Mucosa of rectum (tissue), 2 donors: ENCODE measurements around the gene CRKL.
"Not testable (repeated sequence)": the region's sequence is repeated elsewhere in the genome, so short reads cannot be mapped to it uniquely, and the experiment has no call there.

Source experiments
- H3K27ac ChIP-seq, 2 donors: one replicate each; pipeline ENCODE4 v1.7.0; 2013; ENCODE audit warnings: inconsistent platforms in 2 of 2, low read depth in 2 of 2, low read length in 2 of 2
- H3K27me3 ChIP-seq, 2 donors: one replicate each; pipeline ENCODE4 v1.7.0; 2013; ENCODE audit warnings: low read length in 2 of 2; ENCODE audit not compliant: control insufficient read depth in 2 of 2, insufficient read depth in 2 of 2
- H3K36me3 ChIP-seq, 2 donors: one replicate each; pipeline ENCODE4 v1.7.0; 2013; ENCODE audit warnings: low read length in 2 of 2; ENCODE audit not compliant: control insufficient read depth in 2 of 2, insufficient read depth in 2 of 2
- H3K4me1 ChIP-seq, 2 donors: one replicate each; pipeline ENCODE4 v1.7.0; 2013; ENCODE audit warnings: low read length in 2 of 2, mild to moderate bottlenecking in 1 of 2; ENCODE audit not compliant: control insufficient read depth in 2 of 2, insufficient read depth in 2 of 2
- H3K4me3 ChIP-seq, 2 donors: one replicate each; pipeline ENCODE4 v1.7.0; 2013; ENCODE audit warnings: low read length in 2 of 2
- H3K9ac ChIP-seq, 2 donors: one replicate each; pipeline ENCODE4 v1.7.0; 2013; ENCODE audit warnings: low read length in 2 of 2, low read depth in 1 of 2, mild to moderate bottlenecking in 1 of 2
- H3K9me3 ChIP-seq, 2 donors: one replicate each; pipeline ENCODE4 v1.7.0; 2013; ENCODE audit warnings: low read length in 2 of 2; ENCODE audit not compliant: control insufficient read depth in 2 of 2
- donor health status: healthy.
- donor health status: Normal muscosa, but diverticular disease.

Gene CRKL

GRCh38 chr22:20918663-20919218 lies 1.5 kb downstream of the CRKL start:
- peaks cover 20 to 22% of the 10 kb centered on the region in 2 donors for H3K4me1 ChIP-seq
- H3K27me3 ChIP-seq = no peaks in the 10 kb centered on the region
- H3K4me3 ChIP-seq = peak overlapping the region; percentile 97 to 99
- peak overlapping the region; percentile 56 to 99 for H3K9ac ChIP-seq
- no peaks in the 10 kb centered on the region for H3K9me3 ChIP-seq
- no peaks in the 10 kb centered on the region for H3K36me3 ChIP-seq
- H3K27ac ChIP-seq = peak overlapping the region; percentile 96 to 97

GRCh38 chr22:20919718-20920117 lies 2.5 kb downstream of the CRKL start:
- Histone ChIP-seq H3K9ac (peak overlapping the region; percentile 58), H3K4me1 (peaks cover 20 to 22% of the 10 kb centered on the region in 2 donors)

DNA sequence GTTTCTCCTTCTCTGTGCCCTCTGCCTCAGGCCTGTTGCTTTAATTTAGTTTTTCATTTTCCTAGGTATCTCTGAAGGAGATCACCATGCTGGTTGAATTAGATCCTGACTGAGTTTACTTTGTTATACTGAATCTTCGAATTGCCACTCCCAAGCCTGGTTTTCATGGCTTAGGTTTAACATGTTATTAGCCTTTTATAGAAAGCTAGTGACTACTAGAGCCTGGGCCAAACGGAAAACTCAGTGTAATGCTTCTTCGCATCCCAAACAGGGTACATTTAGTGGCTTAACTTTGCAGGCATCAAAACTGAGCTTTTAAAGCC lies 3.6 kb downstream of the CRKL start:
- Histone ChIP-seq H3K4me1 (peaks cover 20 to 22% of the 10 kb centered on the region in 2 donors), H3K27ac (peak overlapping the region; percentile 19 to 62), H3K36me3 (peaks cover 0 to 2% of the 10 kb centered on the region in 2 donors), H3K27me3 (no peaks in the 10 kb centered on the region), H3K4me3 (peak overlapping the region; percentile 97 to 99), H3K9me3 (no peaks in the 10 kb centered on the region), H3K9ac (peak overlapping the region in 1 of 2 donors; percentile 14)

More at GRCh38 chr22:20919718-20920117, 2.5 kb downstream of the CRKL start:
- Histone ChIP-seq H3K27me3 (no peaks in the 10 kb centered on the region), H3K4me3 (peak overlapping the region; percentile 97 to 99), H3K9me3 (no peaks in the 10 kb centered on the region), H3K36me3 (peaks cover 0 to 2% of the 10 kb centered on the region in 2 donors), H3K27ac (peak overlapping the region; percentile 19 to 62)

- H3K27ac ChIP-seq = no peak overlapping the region
- peaks cover 17 to 23% of the 10 kb centered on the region in 2 donors for H3K4me1 ChIP-seq
- H3K36me3 ChIP-seq = peaks cover 0 to 2% of the 10 kb centered on the region in 2 donors
- H3K9me3 ChIP-seq = no peaks in the 10 kb centered on the region
- no peak overlapping the region for H3K4me3 ChIP-seq
- no peak overlapping the region for H3K9ac ChIP-seq
- no peaks in the 10 kb centered on the region for H3K27me3 ChIP-seq
These were observed 5.0 kb downstream of the CRKL start for GRCh38 chr22:20922141-20922751.

- no peaks in the 10 kb centered on the region for H3K27me3 ChIP-seq
- H3K9ac ChIP-seq = no peak overlapping the region
- H3K36me3 ChIP-seq = peaks cover 0 to 3% of the 10 kb centered on the region in 2 donors
- no peaks in the 10 kb centered on the region for H3K9me3 ChIP-seq
- H3K4me3 ChIP-seq = no peak overlapping the region
- no peak overlapping the region for H3K27ac ChIP-seq
- peaks cover 5 to 10% of the 10 kb centered on the region in 2 donors for H3K4me1 ChIP-seq
These were observed 9.0 kb downstream of the CRKL start for GRCh38 chr22:20926243-20926642.

GRCh38 chr22:20927940-20928572 lies 10.8 kb downstream of the CRKL start:
- Histone ChIP-seq H3K27ac (no peak overlapping the region), H3K4me3 (no peak overlapping the region), H3K27me3 (no peaks in the 10 kb centered on the region), H3K4me1 (peaks cover 0 to 7% of the 10 kb centered on the region in 2 donors), H3K36me3 (peaks cover 0 to 5% of the 10 kb centered on the region in 2 donors), H3K9ac (no peak overlapping the region), H3K9me3 (no peaks in the 10 kb centered on the region)

DNA sequence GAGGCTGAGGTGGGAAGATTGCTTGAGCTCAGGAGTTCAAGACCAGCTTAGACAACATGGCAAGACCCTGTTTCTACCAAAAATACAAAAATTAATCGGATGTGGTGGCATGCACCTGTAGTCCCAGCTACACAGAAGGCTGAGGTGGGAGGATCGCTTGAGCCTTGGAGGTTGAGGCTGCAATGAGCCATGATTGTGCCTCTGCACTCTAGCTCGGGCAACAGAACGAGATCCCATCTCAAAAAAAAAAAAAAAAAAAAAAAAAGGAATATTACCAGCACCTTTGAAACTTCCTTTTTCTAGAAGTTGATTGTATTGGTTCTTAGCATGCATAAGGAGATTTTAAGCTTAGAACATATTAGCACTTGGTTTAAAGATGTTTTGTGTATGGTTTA lies 11.4 kb downstream of the CRKL start:
- Histone ChIP-seq H3K27ac (no peak overlapping the region), H3K36me3 (peaks cover 0 to 5% of the 10 kb centered on the region in 2 donors), H3K4me1 (peaks cover 0 to 7% of the 10 kb centered on the region in 2 donors), H3K9me3 (no peaks in the 10 kb centered on the region), H3K4me3 (no peak overlapping the region), H3K9ac (no peak overlapping the region), H3K27me3 (no peaks in the 10 kb centered on the region)

GRCh38 chr22:20930004-20930403 lies 12.8 kb downstream of the CRKL start:
- H3K9me3 ChIP-seq = no peaks in the 10 kb centered on the region
- H3K9ac ChIP-seq = no peak overlapping the region
- no peak overlapping the region for H3K27ac ChIP-seq

GRCh38 chr22:20930435-20930834 lies 13.2 kb downstream of the CRKL start:
- not testable (repeated sequence) for H3K27me3 ChIP-seq, H3K4me3 ChIP-seq, H3K9ac ChIP-seq, H3K9me3 ChIP-seq, H3K36me3 ChIP-seq, H3K4me1 ChIP-seq, H3K27ac ChIP-seq

More at GRCh38 chr22:20930004-20930403, 12.8 kb downstream of the CRKL start:
- Histone ChIP-seq H3K27me3 (no peaks in the 10 kb centered on the region), H3K36me3 (peaks cover 4 to 7% of the 10 kb centered on the region in 2 donors), H3K4me1 (peaks cover 0 to 7% of the 10 kb centered on the region in 2 donors), H3K4me3 (no peak overlapping the region)

DNA sequence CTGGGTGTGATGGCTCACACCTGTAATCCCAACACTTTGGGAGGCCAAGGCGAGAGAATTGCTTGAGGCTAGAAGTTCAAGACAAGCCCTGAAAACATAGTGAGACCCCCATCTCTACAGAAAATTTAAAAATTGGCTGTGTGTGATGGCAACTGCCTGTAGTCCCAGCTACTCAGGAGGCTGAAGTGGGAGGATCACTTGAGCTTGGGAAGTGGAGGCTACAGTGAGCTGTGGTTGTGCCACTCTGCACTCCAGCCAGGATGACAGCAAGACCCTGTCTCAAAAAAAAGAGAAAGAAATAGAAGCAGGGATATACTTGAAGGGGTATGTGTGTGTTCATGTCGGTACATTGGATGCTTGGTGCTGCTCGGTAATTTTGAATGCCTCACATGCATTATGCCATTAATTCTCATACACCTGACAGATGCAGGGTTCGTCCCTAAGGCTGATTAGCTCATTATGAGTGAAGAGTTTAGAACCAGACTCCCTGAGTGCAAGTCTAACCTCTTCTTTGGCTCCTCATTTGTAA lies 14.0 kb downstream of the CRKL start:
- Histone ChIP-seq H3K27me3 (no peaks in the 10 kb centered on the region), H3K9me3 (no peaks in the 10 kb centered on the region), H3K4me1 (peaks cover 0 to 3% of the 10 kb centered on the region in 2 donors), H3K36me3 (peaks cover 9 to 12% of the 10 kb centered on the region in 2 donors), H3K4me3 (no peak overlapping the region), H3K9ac (no peak overlapping the region), H3K27ac (no peak overlapping the region)
